GM19099 (cell line): Measurements from ENCODE around the gene PLOD3.

ENCODE experiments used
- POLR2A ChIP-seq: IDR thresholded peaks from 3 replicates; pipeline ENCODE4 v1.6.1; 2011; ENCODE audit warnings: low read depth; ENCODE audit not compliant: insufficient read length; ENCODE audit errors: extremely low read depth

The PLOD3 gene

DNA sequence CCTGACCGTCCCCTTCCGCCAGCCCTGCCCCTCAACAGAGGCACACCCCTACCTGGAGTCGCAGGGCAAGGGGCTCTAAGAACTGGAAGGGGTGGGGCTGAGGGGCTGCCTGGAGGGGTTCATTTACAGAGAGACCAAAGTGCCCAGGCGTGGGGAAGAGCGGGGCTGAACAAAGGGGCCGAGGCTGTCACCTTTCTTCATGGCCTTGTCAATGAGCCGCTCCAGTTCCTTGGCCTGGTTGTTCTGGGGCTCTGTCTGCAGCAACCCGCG is 22.5 kb upstream of the PLOD3 start:
- TF ChIP-seq POLR2A = no peak

DNA sequence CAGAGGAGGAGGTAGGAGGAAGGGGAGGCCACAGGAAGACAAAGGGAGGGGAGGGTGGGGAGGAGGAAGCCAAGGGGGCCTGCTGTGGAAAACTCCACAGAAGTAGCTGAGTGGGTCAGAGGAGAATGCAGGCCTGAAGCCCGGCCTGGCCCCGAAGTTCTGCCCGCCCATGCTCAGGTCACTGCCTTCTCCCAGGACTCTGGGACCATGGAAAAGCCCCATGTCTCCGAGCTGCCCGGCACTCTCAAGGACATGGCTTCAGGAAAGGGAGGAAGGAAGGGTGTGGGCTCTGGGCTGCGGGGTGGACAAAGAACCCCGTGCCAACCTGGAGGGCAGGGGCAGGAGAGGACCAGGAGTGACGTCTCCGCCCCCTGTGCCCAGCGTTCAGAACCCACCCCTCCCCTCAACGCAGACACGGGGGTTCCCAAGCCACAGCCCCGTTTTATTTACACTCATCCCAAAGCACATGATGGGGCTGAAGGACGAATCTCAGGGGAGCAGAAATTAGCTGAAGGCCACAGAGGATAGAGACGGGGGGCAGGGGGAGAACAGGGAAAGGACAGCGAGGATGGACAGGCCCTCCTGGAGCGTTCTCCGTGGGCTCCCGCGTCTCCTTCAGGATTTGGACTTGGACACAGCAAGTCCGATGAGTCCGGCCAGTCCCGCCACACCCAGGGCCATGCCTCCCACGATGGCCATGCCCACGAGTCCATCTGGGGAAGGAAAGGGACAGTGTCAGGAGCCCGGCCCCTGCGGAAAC is 22.0 kb upstream of the PLOD3 start:
- TF ChIP-seq POLR2A = no peak

DNA sequence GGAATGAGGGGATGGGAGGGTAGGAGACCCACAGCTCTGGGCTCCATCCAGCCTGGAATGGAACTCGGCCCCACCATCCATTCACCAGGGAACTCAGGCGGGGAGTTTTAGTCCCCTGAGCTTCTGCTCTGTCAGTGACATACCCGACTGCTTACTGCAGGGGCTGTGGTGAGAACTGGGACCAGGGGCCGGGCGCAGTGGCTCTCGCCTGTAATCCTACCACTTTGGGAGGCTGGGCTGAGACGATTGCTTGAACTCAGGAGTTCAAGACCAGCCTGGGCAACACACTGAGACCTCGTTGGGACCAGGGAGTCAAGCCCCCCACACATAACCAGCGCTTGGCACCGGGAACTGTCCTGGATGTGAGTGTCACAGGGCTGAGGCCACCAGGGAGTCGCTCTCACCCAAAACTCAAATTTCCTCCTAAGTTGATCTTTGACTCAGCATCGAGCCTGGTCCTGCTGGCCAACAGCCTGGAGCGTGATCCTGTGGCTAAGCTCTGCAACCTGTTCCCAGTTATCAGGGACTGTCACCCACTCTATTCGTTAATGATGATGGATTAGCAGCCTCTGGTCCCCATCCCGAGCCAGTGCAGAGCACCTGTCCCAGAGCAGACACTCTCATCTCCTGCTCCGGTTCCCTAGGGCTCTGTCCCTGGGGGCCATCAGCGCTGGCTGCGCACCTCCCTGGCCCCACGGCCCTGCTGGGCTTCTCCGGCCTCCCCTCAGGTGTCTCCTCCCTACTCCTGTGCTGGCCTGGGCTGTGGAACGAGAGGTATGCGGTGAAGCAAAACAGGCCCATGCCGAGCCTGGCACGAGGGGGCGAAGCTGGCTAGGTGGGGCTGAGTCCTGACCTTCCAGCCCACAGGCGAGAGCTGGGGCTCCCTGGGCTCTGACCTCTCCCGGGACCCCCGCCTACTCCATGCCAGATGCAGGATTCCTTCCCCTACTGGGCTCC is 21.1 kb upstream of the PLOD3 start:
- no peak for TF ChIP-seq POLR2A

DNA sequence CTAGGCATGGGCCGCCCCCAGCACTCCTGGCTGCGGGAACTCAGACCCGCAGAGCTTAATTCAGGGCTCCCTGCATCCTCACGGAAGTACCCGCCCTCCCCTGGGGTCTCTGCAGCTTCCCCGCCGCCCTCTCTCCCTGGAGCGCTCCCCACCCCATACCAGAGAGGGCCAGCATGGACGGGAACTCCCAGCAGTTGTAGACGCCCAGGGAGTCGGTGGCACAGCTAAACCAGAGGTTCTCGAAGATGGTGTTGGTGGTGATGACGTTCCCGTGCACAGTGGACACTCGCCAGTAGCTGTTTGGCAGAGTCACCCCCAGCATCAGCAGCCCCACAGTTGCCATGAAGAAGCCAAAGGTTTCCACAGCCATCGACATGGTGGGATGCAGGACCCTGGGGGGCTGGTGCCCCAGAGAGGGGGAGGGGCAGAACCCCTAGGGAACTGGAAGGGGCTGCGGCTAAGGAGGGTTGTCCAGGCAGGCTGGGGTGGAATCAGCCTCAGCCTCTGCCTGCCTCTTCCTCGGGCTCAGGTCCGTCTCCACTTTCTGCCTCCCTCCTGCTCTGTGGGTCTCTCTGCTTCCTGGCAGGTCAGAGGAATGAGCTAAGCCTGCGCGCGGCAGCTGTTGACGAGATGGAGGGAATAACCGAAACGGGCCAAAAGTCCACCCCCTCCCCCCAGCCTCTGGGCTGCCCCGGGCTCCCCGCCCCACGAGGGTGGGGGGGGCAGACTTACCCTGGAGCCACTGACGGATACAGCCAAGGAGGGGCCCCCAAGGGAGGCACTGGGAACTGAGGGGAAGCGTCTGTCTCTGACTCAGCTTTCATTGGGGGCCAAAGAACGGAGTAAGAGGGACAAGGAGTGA is 20.1 kb upstream of the PLOD3 start, which contains the start of gene CLDN15:
TSS of gene CLDN15 (minus strand) at position 597 of the 862 bp plus-strand sequence. CDS start at position 376, 221 bp downstream.
- TF ChIP-seq POLR2A = no peak

DNA sequence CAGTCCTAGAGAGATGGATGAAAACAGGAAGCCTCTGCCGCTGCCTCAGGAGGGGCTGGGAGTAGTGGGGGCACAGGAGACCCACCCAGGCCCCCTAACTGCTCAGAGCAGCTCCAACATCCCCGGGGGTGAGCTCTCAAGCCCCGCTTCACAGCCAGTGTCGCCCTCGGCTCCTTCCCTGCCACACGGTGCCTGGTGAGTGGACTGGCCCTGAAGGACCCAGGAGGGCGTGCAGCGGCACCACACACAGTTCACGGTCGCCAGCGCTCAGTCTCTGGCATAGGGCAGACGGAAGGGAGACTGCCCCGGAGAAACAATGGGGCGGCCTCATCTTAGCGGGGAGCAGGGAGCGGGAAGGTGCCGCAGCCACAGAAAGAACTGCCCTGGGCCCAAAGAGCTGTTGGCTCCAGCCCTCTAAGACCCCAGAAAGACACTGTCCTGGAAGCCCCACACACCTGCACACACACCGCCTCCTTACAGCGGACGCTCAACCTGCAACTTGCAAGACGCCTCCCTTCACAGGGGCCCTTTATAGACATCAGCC is 19.0 kb upstream of the PLOD3 start:
- TF ChIP-seq POLR2A = no peak

DNA sequence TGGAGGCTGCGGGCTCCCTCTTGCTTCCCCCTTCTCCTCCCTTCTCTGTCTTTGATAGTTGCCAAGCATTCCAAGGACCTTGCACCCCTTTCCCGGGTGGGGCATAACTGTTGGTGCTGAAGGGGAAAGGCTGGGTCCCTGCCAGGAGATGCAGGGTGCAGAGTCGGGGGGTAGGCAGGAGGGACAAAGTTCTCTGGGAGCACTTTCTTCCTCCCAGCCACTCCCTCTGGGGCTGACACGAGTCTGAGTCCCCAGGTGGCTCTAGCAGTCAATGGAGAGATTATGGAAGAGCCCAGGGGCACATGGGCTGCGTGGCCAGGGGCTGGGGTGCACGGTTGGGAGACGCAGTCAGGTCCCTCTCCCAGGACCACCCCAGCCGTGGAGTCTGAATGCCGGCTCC is 18.1 kb upstream of the PLOD3 start:
- TF ChIP-seq POLR2A = no peak

DNA sequence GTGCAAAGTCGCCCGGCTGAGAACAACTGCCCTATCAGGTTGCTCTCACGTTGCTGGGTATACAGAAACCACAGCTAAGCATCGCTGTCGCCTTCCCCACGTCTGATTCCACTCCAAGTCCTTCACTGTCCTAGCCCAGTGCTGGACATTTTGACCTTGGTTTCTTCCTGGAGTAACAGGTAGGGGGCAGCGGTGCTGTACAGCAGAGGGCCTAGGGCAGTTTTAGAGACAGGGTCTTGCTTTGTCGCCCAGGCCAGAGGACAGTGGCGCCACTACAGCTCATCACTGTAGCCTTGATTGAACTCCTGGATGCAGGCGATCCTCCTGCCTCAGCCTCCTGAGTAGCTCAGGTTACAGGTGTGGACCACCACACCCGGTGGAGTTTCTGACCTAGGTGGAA is 17.7 kb upstream of the PLOD3 start:
- no peak for TF ChIP-seq POLR2A

DNA sequence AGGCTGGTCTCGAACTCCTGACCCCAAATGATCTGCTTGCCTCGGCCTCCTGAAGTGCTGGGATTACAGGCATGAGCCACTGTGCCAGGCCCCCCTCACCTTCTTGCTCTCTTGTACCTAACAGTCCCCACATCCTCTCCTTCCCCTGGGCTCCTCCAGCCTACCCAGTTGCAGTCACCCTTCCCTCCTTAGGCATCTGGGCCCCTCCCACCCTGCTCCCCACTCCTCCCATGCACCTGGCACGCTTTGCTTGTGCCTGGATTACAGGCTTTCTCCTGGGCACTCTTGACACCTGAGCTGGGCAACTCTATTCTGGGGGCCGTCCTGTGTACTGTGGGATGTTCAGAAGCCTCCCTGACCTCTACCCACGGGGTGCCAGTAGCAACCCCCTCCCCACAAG is 17.3 kb upstream of the PLOD3 start:
- TF ChIP-seq POLR2A = no peak

DNA sequence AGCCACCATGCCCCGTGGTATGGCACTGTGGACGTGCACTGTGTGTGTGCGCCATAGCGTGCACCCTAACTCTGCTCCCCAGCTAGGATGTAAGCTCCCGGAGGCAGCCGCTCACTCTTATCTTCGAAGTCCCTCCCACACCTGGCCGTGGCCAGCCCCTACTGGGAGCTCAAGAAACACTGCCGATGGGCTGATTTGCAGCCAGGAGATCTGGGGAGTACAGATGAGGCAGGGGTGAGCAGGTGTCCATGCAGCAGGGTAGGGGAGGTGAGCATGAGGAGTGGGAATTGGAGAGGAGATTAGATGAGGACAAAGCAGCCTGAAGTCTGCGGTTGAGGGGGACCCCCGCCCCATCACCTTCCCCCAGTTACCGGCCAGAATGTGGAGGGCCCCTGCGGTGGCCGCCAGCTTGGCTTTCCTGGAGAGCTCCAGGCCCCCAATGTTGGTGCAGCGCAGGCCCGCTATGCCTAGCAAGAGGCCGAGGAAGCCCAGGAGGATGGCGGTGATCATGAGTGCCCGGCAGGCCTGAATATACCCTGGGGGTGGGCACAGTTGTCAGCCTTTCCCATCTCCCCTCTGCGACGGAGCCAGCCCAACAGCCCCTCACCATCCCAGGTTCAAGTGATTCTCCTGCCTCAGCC is 16.6 kb upstream of the PLOD3 start:
- TF ChIP-seq POLR2A = no peak

DNA sequence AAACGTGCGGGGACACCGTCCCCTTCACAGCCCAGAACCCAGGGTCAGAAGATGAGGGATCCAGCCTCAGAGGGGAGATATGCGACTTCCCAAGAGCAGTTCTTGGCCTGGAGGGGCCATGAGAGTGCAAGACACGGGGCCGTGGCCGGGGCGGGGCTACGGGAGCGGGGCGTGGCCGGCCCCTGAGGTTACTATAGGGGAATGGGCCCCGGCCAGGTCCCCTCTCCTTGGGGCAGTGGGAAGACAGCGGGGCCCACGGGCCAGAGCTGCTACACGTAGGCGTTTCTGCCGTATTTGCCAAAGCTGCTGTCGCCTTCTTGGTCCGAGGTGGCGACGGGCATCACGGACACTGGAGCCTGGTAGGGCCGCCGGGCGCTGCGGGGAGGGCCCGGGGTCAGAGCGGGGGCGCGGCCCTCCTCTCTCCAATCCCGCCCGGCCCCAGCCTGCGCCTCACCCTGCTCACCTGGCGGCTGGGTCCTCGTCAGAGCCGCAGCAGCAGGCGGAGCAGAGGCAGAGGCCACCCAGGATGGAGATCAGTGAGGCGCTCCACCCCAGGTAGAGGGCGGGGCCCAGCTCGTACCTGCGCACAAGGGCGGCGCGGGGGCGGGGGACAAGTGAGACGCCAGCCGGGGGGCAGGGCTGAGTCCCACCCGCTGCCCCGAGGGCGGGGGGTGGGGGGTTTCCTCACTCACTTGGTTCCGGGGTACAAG is 14.9 kb upstream of the PLOD3 start:
- no peak for TF ChIP-seq POLR2A

DNA sequence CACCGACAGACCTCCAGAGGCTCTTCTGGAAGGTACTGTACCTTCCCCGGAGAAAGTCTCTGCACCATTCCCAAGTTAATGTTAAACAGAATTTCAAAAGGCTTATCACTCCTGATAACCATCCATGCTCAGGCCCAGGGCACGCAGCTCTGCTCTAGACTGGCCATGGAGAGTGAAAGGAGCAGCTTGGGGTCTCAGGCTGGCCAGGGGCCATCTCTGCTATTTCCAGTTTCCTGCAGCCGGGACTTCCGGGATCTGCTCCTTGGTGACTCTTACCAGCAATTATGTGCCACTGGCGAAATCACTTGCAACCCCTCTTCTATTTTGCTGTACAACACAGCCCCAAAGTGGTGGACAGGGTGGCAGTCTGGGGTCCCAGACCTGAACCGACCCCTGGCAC is 14.3 kb upstream of the PLOD3 start:
- no peak for TF ChIP-seq POLR2A

DNA sequence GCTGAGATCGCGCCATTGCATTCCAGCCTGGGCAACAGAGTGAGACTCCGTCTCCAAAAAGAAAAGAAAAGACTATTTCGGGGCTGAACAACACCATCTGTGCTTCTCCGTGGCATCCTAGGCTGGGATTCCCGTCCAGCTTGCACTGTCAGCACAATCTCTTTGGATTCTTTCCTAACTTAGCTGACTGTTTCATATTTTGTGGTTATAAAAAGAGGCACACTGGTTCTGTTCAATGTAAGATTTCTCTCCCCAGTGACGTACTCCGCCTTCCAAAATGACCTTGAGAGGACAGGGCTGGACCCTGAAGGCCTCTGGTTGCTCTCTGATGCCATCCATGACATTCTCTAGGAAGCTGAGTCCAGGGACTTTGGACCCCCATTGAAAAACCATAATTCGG is 9.3 kb upstream of the PLOD3 start:
- TF ChIP-seq POLR2A = no peak

DNA sequence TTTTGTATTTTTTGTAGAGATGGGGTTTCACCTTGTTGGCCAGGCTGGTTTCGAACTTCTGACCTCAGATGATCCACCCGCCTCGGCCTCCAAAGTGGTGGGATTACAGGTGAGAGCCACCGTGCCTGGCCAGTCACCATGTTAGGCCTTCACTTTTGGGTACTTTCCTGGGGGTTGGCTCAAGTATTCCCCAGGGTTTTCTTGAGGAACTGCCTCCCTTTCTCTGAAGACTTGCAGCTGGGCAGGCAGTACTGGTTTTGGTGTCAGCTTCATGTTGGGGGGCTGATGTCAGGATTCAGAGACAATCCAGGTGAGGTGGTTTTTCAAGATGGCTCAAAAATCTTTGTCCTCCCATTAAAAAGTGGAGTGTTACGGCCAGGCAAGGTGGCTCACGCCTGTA is 8.3 kb upstream of the PLOD3 start:
- no peak for TF ChIP-seq POLR2A

DNA sequence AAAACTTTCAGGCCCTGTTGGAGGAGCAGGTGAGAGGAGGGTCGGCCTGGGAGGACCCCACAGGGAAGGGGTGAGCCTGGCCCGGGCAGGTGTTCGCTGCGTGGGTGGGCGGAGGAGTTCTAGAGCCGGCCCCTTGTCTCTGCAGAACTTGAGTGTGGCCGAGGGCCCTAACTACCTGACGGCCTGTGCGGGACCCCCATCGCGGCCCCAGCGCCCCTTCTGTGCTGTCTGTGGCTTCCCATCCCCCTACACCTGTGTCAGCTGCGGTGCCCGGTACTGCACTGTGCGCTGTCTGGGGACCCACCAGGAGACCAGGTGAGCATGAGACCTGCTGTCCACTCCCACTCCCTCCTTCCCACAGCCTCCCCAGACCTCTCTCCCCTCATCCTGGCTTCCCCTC is 6.1 kb upstream of the PLOD3 start:
- no peak for TF ChIP-seq POLR2A
